Thyroid gland (tissue), 4 donors: ENCODE measurements around the gene CHRNB1.

Experiments
- POLR2A ChIP-seq, 2 donors: fragments of 450-650 bp; IDR thresholded peaks; one replicate each; pipeline ENCODE4 v1.6.1; 2017; ENCODE audit warnings: antibody characterized with exemption in 2 of 2, mild to moderate bottlenecking in 2 of 2, moderate library complexity in 1 of 2
- TF ChIP-seq, protein P1 (sequence below), 6 experiments: fragments of 200-600 bp in 3 of 6; fragments of 450-650 bp in 3 of 6; sonication (generic) in 3 of 6; IDR thresholded peaks; one replicate each; pipeline ENCODE4 v1.5.1; 2016 to 2019; ENCODE audit warnings: antibody characterized with exemption in 6 of 6, mild to moderate bottlenecking in 2 of 6, inconsistent platforms in 1 of 6, moderate library complexity in 1 of 6

GRCh38 chr17:7414837-7415236, 30.0 kb upstream of the CHRNB1 start:
- TF ChIP-seq, protein P1, sequence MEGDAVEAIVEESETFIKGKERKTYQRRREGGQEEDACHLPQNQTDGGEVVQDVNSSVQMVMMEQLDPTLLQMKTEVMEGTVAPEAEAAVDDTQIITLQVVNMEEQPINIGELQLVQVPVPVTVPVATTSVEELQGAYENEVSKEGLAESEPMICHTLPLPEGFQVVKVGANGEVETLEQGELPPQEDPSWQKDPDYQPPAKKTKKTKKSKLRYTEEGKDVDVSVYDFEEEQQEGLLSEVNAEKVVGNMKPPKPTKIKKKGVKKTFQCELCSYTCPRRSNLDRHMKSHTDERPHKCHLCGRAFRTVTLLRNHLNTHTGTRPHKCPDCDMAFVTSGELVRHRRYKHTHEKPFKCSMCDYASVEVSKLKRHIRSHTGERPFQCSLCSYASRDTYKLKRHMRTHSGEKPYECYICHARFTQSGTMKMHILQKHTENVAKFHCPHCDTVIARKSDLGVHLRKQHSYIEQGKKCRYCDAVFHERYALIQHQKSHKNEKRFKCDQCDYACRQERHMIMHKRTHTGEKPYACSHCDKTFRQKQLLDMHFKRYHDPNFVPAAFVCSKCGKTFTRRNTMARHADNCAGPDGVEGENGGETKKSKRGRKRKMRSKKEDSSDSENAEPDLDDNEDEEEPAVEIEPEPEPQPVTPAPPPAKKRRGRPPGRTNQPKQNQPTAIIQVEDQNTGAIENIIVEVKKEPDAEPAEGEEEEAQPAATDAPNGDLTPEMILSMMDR (IDR thresholded peaks at IDR 0.05), result no peak
- TF ChIP-seq POLR2A (IDR thresholded peaks at IDR 0.05), result no peak
